CD4-positive, alpha-beta T cell (primary cell): Measurements from ENCODE around the gene SLC43A1. TPM values are rescaled to one million over a fixed set of nuclear protein-coding genes. Genes with fewer than 3 reads are reported as not detected.

Source experiments
- ATAC-seq: fragments of 200-7000 bp; cut with Tn5 transposase; one replicate; pipeline ENCODE4 v1.10.0; 2022; ENCODE audit warnings: mild to moderate bottlenecking; ENCODE audit not compliant: poor library complexity
- CTCF ChIA-PET: fragments of 350-600 bp; sonication (Branson Sonifier 250); formaldehyde crosslinking; loops from one replicate; lab custom pipeline; 2021; ENCODE audit warnings: antibody characterized with exemption, inconsistent platforms; lab: Charles Lee
- POLR2A ChIA-PET: fragments of 350-600 bp; sonication (Branson Sonifier 250); formaldehyde crosslinking; loops from one replicate; lab custom pipeline; 2021; ENCODE audit warnings: antibody characterized with exemption, inconsistent platforms; lab: Charles Lee
- DNase-seq, 14 experiments: peaks; one replicate each; pipeline ENCODE4 v3.0.0-alpha.2; 2013 to 2020; ENCODE audit warnings: mixed read lengths in 2 of 14
- H3K27ac ChIP-seq, 2 donors: one replicate each; pipeline versions ENCODE4 v1.5.1 to v1.7.0; 2013; ENCODE audit warnings: low read length in 2 of 2, low read depth in 1 of 2, mild to moderate bottlenecking in 1 of 2
- H3K27me3 ChIP-seq, 2 experiments: 1 replicate in 1 of 2; 2 replicates in 1 of 2; pipeline versions ENCODE4 v1.6.1 to v1.7.0; 2013; ENCODE audit warnings: low read length in 2 of 2, control low read depth in 1 of 2, mild to moderate bottlenecking in 1 of 2, moderate library complexity in 1 of 2; ENCODE audit not compliant: insufficient read depth in 2 of 2, control insufficient read depth in 1 of 2
- H3K36me3 ChIP-seq: one replicate; pipeline ENCODE4 v1.6.1; 2013; ENCODE audit warnings: low read length, control low read depth; ENCODE audit not compliant: insufficient read depth
- H3K4me1 ChIP-seq: one replicate; pipeline ENCODE4 v1.6.1; 2013; ENCODE audit warnings: low read length, control low read depth; ENCODE audit not compliant: insufficient read depth
- H3K4me3 ChIP-seq: one replicate; pipeline ENCODE4 v1.5.1; 2013; ENCODE audit warnings: mild to moderate bottlenecking, low read length, moderate library complexity
- H3K9me3 ChIP-seq, 2 experiments: 1 replicate in 1 of 2; 2 replicates in 1 of 2; pipeline versions ENCODE4 v1.6.1 to v1.7.0; 2013; ENCODE audit warnings: low read length in 2 of 2, mild to moderate bottlenecking in 2 of 2, control low read depth in 1 of 2, moderate library complexity in 1 of 2; ENCODE audit not compliant: control insufficient read depth in 1 of 2, insufficient read depth in 1 of 2
- H3K27ac Mint-ChIP-seq: one replicate; pipeline ENCODE4 v1.8.0; 2020; ENCODE audit warnings: mixed read lengths
- H3K27me3 Mint-ChIP-seq: one replicate; pipeline ENCODE4 v1.8.0; 2021; ENCODE audit warnings: mixed read lengths
- H3K36me3 Mint-ChIP-seq: one replicate; pipeline ENCODE4 v1.8.0; 2021; ENCODE audit warnings: low read depth, mixed read lengths
- H3K4me1 Mint-ChIP-seq: one replicate; pipeline ENCODE4 v1.8.0; 2021; ENCODE audit warnings: low read depth, mixed read lengths
- H3K4me3 Mint-ChIP-seq: one replicate; pipeline ENCODE4 v1.8.0; 2020; ENCODE audit warnings: mild to moderate bottlenecking, mixed read lengths
- H3K9me3 Mint-ChIP-seq: one replicate; pipeline ENCODE4 v1.8.0; 2020; ENCODE audit warnings: mixed read lengths
- CTCF ChIP-seq: fragments of 200-600 bp; IDR thresholded peaks from one replicate; pipeline ENCODE4 v1.8.0; 2022; ENCODE audit warnings: antibody characterized with exemption, mild to moderate bottlenecking
- intact Hi-C, 2 experiments: fragments of 100-400 bp; cut with DNase I in 1 of 2; cut with micrococcal nuclease in 1 of 2; formaldehyde crosslinking; loops; one replicate each; pipeline versions ENCODE4 v1.15.1 to v1.9.0; 2023 to 2025; cut with DNase I, micrococcal nuclease
- total RNA-seq, 174 experiments: library from RNA in 2 of 174; stranded (reverse) in 2 of 174; gene quantifications; one replicate each; pipeline ENCODE4 v1.2.3 and lab custom pipeline; 2021 to 2026

SLC43A1 gene
- total RNA-seq, 2 experiments from 2014 or later: 3.1 to 4.2 TPM

- CTCF ChIA-PET: interaction anchor here (2.4 kb wide), 1 partner anchor 16 kb away, joined by 5 read pairs; no protein-coding TSS in a partner anchor
- peaks cover 95% of the 10 kb centered on the region for H3K36me3 Mint-ChIP-seq
- Histone ChIP-seq H3K36me3 (peaks cover 87% of the 10 kb centered on the region), H3K4me3 (no peak overlapping the region), H3K27me3 (no peaks in the 10 kb centered on the region), H3K27ac (no peak overlapping the region), H3K9me3 (no peaks in the 10 kb centered on the region), H3K4me1 (no peaks in the 10 kb centered on the region)
- H3K9me3 Mint-ChIP-seq: no peaks in the 10 kb centered on the region
- no peak overlapping the region for H3K4me3 Mint-ChIP-seq
- POLR2A ChIA-PET: no interaction called here
- no peaks in the 10 kb centered on the region for H3K27me3 Mint-ChIP-seq
- no peak for DNase-seq
- H3K4me1 Mint-ChIP-seq: peaks cover 6% of the 10 kb centered on the region
- ATAC-seq: no peak
- no peak overlapping the region for H3K27ac Mint-ChIP-seq
- no peak for TF ChIP-seq CTCF
- intact Hi-C loops: no loop called here
Observed at GRCh38 chr11:57551941-57552340, 36.4 kb upstream of the SLC43A1 start.

GRCh38 chr11:57549983-57550382 lies 34.5 kb upstream of the SLC43A1 start:
- Histone ChIP-seq H3K27ac (no peak overlapping the region), H3K36me3 (peaks cover 71% of the 10 kb centered on the region), H3K9me3 (no peaks in the 10 kb centered on the region), H3K27me3 (no peaks in the 10 kb centered on the region), H3K4me1 (no peaks in the 10 kb centered on the region), H3K4me3 (no peak overlapping the region)
- Mint-ChIP-seq H3K9me3 (no peaks in the 10 kb centered on the region), H3K4me1 (peaks cover under 1% of the 10 kb centered on the region), H3K27ac (peak overlapping the region; percentile 49), H3K27me3 (no peaks in the 10 kb centered on the region), H3K36me3 (peaks cover 75% of the 10 kb centered on the region), H3K4me3 (no peak overlapping the region)
- DNase-seq (no peak), ATAC-seq (no peak)
- no peak for TF ChIP-seq CTCF
- intact Hi-C loops: no loop called here
- ChIA-PET CTCF (no interaction called here), POLR2A (no interaction called here)

- POLR2A ChIA-PET: no interaction called here
- Histone ChIP-seq H3K27me3 (no peaks in the 10 kb centered on the region), H3K9me3 (no peaks in the 10 kb centered on the region), H3K27ac (no peak overlapping the region), H3K36me3 (peaks cover 50% of the 10 kb centered on the region), H3K4me1 (no peaks in the 10 kb centered on the region), H3K4me3 (no peak overlapping the region)
- Mint-ChIP-seq H3K27ac (no peak overlapping the region), H3K27me3 (no peaks in the 10 kb centered on the region), H3K36me3 (peaks cover 54% of the 10 kb centered on the region), H3K9me3 (no peaks in the 10 kb centered on the region), H3K4me3 (no peak overlapping the region), H3K4me1 (no peaks in the 10 kb centered on the region)
- no peak for TF ChIP-seq CTCF
- no peak for ATAC-seq
- CTCF ChIA-PET: no interaction called here
- intact Hi-C loops: no loop called here
- peak in 1 of 14 experiments; percentile 20 for DNase-seq
Observed at GRCh38 chr11:57547854-57548377, 32.4 kb upstream of the SLC43A1 start.
